SU-DHL-6 (cell line): ENCODE results near the gene MACF1.

ENCODE experiments used
- H2AFZ ChIP-seq: fragments of 200-600 bp; sonication (generic); 2 replicates; pipeline ENCODE4 v1.6.1; 2014; ENCODE audit warnings: low read depth, mild to moderate bottlenecking, moderate library complexity, mixed read lengths, antibody characterized with exemption, low read length; ENCODE audit not compliant: severe bottlenecking
- H3F3A ChIP-seq: fragments of 200-600 bp; shearing (Covaris generic); 2 replicates; pipeline ENCODE4 v1.6.0; 2016; ENCODE audit warnings: antibody characterized with exemption, mild to moderate bottlenecking; ENCODE audit not compliant: insufficient read depth
- H3K27ac ChIP-seq: fragments of 200-600 bp; sonication (generic); 2 replicates; pipeline ENCODE4 v1.5.1; 2016; ENCODE audit warnings: low read depth, mild to moderate bottlenecking, low read length, moderate library complexity, mixed read lengths
- H3K27me3 ChIP-seq: fragments of 200-600 bp; sonication (generic), shearing (Covaris generic); 2 replicates; pipeline ENCODE4 v1.6.0; 2014; ENCODE audit warnings: mild to moderate bottlenecking, low read length
- H3K36me3 ChIP-seq: fragments of 200-600 bp; sonication (generic); 2 replicates; pipeline ENCODE4 v1.6.1; 2014; ENCODE audit warnings: mild to moderate bottlenecking, low read length, mixed read lengths
- H3K4me2 ChIP-seq: fragments of 300-600, 200-600 bp; shearing (Covaris generic), sonication (generic); 2 replicates; pipeline ENCODE4 v1.6.0; 2014; ENCODE audit warnings: low read length, low read depth, mild to moderate bottlenecking; ENCODE audit not compliant: poor library complexity, severe bottlenecking
- H3K4me3 ChIP-seq: fragments of 200-600 bp; sonication (generic); 2 replicates; pipeline ENCODE4 v1.5.1; 2014; ENCODE audit warnings: antibody characterized with exemption, low read length, mild to moderate bottlenecking, mixed read lengths; ENCODE audit not compliant: insufficient read depth, poor library complexity, severe bottlenecking
- H3K79me2 ChIP-seq: fragments of 200-600 bp; sonication (generic); 2 replicates; pipeline ENCODE4 v1.6.1; 2014; ENCODE audit warnings: mild to moderate bottlenecking, low read length, moderate library complexity; ENCODE audit not compliant: insufficient read depth
- H3K9ac ChIP-seq: fragments of 200-600 bp; sonication (generic); 2 replicates; pipeline ENCODE4 v1.7.0; 2014; ENCODE audit warnings: mild to moderate bottlenecking, low read length
- H3K9me2 ChIP-seq: fragments of 200-600 bp; sonication (generic); replicated peaks from 2 replicates; pipeline ENCODE4 v1.6.1; 2014; ENCODE audit warnings: low read length; ENCODE audit not compliant: insufficient read depth
- H3K9me3 ChIP-seq: fragments of 200-600 bp; sonication (generic); 2 replicates; pipeline ENCODE4 v1.6.1; 2014; ENCODE audit warnings: low read length, mixed read lengths; ENCODE audit not compliant: insufficient read depth
- H4K20me1 ChIP-seq: fragments of 200-600 bp; sonication (generic); 2 replicates; pipeline ENCODE4 v1.6.1; 2014; ENCODE audit warnings: low read depth, mild to moderate bottlenecking, antibody characterized with exemption, low read length, moderate library complexity, mixed read lengths
- EZH2phosphoT487 ChIP-seq: fragments of 200-600 bp; sonication (generic), shearing (Covaris generic); conservative IDR thresholded peaks from 2 replicates; pipeline ENCODE4 v1.6.1; 2018; ENCODE audit warnings: mild to moderate bottlenecking, antibody characterized with exemption, low read length, moderate library complexity, mixed read lengths
- TF ChIP-seq, protein P1 (sequence below): fragments of 200-600 bp; sonication (generic); IDR thresholded peaks from one replicate; pipeline ENCODE4 v1.5.1; 2017; ENCODE audit warnings: antibody characterized with exemption, mild to moderate bottlenecking, low read length, moderate library complexity; ENCODE audit not compliant: insufficient read depth, poor library complexity, severe bottlenecking

The MACF1 gene

DNA sequence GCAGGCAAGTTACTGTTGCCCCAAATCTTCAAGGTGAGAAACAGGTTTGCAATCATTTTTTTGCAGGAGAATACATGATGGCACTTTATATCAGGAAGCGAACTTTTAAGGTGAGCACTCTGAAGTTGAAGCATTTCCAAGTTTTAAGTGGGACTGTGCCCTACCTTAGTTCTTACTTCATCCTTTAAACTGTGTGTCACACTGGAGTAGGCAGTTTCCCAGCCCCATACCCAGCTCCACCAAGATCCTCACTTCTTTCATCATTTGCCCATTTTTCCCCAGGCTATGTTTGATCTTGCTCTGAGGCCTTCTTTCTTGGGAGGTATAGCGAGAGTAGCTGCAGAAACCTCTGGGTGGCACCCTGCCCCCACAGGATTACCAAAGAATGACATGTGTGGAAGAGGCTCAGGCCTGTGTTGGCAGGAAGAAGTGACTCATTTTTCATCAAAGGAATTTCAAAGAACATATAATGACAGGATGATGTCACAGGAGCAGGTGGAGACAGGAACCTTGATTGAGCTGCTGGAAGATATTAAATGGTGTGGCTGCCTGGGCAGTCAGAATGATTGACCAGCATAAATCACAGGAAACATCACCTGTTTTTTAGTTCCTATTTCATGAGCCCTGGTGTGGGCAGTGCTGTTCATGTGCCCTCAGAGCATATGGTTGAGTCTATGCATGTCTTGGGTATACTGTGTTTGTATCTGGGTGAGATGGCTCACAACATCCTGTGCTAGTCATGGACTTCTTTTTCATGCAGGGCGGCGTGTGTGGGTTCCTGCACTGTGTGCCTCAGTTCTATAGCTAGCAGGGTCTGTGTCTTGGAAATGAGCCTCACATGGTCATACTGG lies 20.8 kb upstream of the MACF1 start:
- H3K9me3 ChIP-seq: no peaks in the 10 kb centered on the region
- no peaks in the 10 kb centered on the region for H4K20me1 ChIP-seq
- no peaks in the 10 kb centered on the region for H3K27me3 ChIP-seq
- no peak overlapping the region for H2AFZ ChIP-seq
- H3K4me2 ChIP-seq: no peak overlapping the region
- TF ChIP-seq EZH2phosphoT487: no peak
- TF ChIP-seq, protein P1, sequence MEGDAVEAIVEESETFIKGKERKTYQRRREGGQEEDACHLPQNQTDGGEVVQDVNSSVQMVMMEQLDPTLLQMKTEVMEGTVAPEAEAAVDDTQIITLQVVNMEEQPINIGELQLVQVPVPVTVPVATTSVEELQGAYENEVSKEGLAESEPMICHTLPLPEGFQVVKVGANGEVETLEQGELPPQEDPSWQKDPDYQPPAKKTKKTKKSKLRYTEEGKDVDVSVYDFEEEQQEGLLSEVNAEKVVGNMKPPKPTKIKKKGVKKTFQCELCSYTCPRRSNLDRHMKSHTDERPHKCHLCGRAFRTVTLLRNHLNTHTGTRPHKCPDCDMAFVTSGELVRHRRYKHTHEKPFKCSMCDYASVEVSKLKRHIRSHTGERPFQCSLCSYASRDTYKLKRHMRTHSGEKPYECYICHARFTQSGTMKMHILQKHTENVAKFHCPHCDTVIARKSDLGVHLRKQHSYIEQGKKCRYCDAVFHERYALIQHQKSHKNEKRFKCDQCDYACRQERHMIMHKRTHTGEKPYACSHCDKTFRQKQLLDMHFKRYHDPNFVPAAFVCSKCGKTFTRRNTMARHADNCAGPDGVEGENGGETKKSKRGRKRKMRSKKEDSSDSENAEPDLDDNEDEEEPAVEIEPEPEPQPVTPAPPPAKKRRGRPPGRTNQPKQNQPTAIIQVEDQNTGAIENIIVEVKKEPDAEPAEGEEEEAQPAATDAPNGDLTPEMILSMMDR: peak; percentile 74
- H3K9ac ChIP-seq: no peak overlapping the region
- H3K4me3 ChIP-seq: no peak overlapping the region
- H3K36me3 ChIP-seq: no peaks in the 10 kb centered on the region
- H3F3A ChIP-seq: no peaks in the 10 kb centered on the region
- H3K79me2 ChIP-seq: no peaks in the 10 kb centered on the region
- H3K9me2 ChIP-seq: no peaks in the 10 kb centered on the region
- H3K27ac ChIP-seq: no peak overlapping the region

DNA sequence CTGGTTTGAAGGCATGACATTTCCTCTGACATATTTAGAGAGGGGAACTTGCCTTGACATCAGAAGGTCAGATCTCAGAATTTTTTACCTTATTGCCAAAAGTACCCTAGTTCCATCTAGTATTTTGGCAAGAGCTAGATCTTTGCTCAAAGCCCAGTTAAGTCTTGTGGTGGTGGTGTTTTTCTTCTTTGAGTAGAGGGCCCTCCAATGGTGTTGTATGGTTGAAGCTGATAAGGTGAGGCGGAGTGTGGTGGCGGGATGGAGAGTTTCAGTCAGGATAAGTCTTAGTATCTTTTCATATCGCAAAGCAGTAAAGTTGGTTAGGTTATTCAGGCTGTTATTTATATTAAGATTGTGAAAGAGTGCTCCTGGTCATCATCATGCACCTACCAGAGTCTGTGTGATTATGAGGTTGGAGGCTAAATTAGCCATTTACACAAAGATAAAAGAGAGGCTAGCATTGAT lies 20.1 kb upstream of the MACF1 start:
- no peak overlapping the region for H3K9ac ChIP-seq
- no peaks in the 10 kb centered on the region for H3K79me2 ChIP-seq
- H3K27me3 ChIP-seq: no peaks in the 10 kb centered on the region
- H2AFZ ChIP-seq: no peak overlapping the region
- H3F3A ChIP-seq: no peaks in the 10 kb centered on the region
- TF ChIP-seq, protein P1: no peak
- TF ChIP-seq EZH2phosphoT487: no peak
- H3K27ac ChIP-seq: no peak overlapping the region
- H3K4me2 ChIP-seq: no peak overlapping the region
- H3K4me3 ChIP-seq: no peak overlapping the region
- no peaks in the 10 kb centered on the region for H4K20me1 ChIP-seq
- no peaks in the 10 kb centered on the region for H3K9me2 ChIP-seq
- no peaks in the 10 kb centered on the region for H3K36me3 ChIP-seq
- no peaks in the 10 kb centered on the region for H3K9me3 ChIP-seq

DNA sequence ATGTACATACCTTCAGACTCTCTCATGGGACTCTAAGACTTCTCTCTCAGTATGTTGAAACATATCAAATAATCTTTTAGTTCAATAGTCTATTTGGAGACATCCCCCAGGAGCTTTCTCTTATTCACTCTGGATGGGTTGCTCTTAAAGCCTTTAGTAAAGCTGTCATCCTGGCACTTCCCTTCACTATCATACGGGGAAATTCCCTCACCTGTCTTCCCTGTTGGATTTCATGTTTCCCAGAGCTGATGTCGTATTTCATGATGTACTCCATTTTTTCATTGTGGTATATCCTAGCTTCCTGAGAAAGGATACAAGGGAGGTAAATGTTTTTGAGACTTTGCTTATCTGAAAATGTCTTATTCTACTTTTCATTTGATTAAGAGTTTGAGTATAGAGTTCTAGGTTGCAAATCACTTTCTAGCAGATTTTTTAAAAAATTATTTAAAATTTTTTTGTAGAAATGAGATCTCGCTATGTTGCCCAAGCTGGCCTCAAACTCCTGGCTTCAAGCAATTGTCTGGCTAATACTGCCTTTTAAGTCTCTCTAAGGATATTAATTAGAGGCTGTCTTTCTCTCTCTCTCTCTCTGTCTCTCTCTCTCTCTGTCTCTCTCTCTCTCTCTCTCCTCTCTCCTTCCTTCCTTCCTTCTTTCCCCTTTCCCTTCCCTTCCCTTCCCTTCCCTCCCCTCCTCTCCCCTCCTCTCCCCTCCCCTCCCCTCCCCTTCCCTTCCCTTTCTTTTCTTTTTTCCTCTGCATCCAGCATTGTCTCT lies 17.0 kb upstream of the MACF1 start:
- H3K4me2 ChIP-seq: no peak overlapping the region
- H3F3A ChIP-seq: no peaks in the 10 kb centered on the region
- no peaks in the 10 kb centered on the region for H3K79me2 ChIP-seq

More for the DNA sequence above, 17.0 kb upstream of the MACF1 start:
- H3K9me2 ChIP-seq: no peaks in the 10 kb centered on the region
- no peaks in the 10 kb centered on the region for H3K9me3 ChIP-seq
- H2AFZ ChIP-seq: no peak overlapping the region
- no peak overlapping the region for H3K27ac ChIP-seq
- H3K4me3 ChIP-seq: no peak overlapping the region
- H3K27me3 ChIP-seq: no peaks in the 10 kb centered on the region
- H3K36me3 ChIP-seq: no peaks in the 10 kb centered on the region
- H3K9ac ChIP-seq: no peak overlapping the region
- TF ChIP-seq EZH2phosphoT487: no peak
- TF ChIP-seq, protein P1: no peak
- H4K20me1 ChIP-seq: no peaks in the 10 kb centered on the region
